Measurements from ENCODE around the gene DZANK1.

GRCh38 chr20:18361678-18362077 lies 105.2 kb downstream of the DZANK1 start:
- TF ChIP-seq EP300 (conservative IDR thresholded peaks at IDR 0.05; ENCODE audit: poor library complexity, severe bottlenecking) (peak; percentile 85), EZH2 (IDR thresholded peaks at IDR 0.05; ENCODE audit: borderline replicate concordance, insufficient read depth, low read length, poor library complexity, severe bottlenecking) (no peak), CTCF (IDR thresholded peaks at IDR 0.05; ENCODE audit: poor library complexity, severe bottlenecking) (no peak), REST (IDR thresholded peaks at IDR 0.05; ENCODE audit: borderline replicate concordance) (no peak), SMC3 (conservative IDR thresholded peaks at IDR 0.05; ENCODE audit: poor library complexity) (no peak), POLR2AphosphoS5 (IDR thresholded peaks at IDR 0.05) (peak; percentile 67), TAF1 (IDR thresholded peaks at IDR 0.05; ENCODE audit: low read depth) (no peak)
